ENCODE measurements around the gene ARID3C. TPM values are rescaled to one million over a fixed set of nuclear protein-coding genes. Genes with fewer than 3 reads are reported as not detected.

The ARID3C gene
- total and polyA plus RNA-seq, 2 of the 8 experiments (the other 6 are each of a cell fraction or from before 2014, with no cell fraction given), result 0.08 TPM; not detected in 1

- Histone ChIP-seq H4K5ac (ENCODE audit: insufficient read length, low read depth, low read length) (no peak overlapping the region), H3K27ac (ENCODE audit: low read depth, low read length) (no peak overlapping the region), H2BK120ac (replicated peaks; ENCODE audit: low read depth, low read length) (no peak overlapping the region), H3K9me3 (ENCODE audit: insufficient read depth in 2 of 2, low read depth in 1 of 2, low read length in 1 of 2) (no peaks in the 10 kb centered on the region), H4K91ac (replicated peaks; ENCODE audit: insufficient read length, low read length) (no peak overlapping the region), H2BK15ac (ENCODE audit: low read length) (0 out of 2 replicates have a peak overlapping the region, but pooled peaks have one; percentile 20), H3K23me2 (ENCODE audit: low read depth, low read length) (peaks cover 9% of the 10 kb centered on the region), H3K4ac (replicated peaks; ENCODE audit: insufficient read length, low read depth, low read length) (no peak overlapping the region), H3K14ac (ENCODE audit: insufficient read length) (no peak overlapping the region), H4K20me1 (replicated peaks in 1 of 2; ENCODE audit: control insufficient read depth in 1 of 2, insufficient read depth in 2 of 2, low read length in 2 of 2) (peaks cover 0 to 6% of the 10 kb centered on the region in 2 experiments), H3K27me3 (replicated peaks in 1 of 4; ENCODE audit: control insufficient read depth in 3 of 4, extremely low read depth in 1 of 4, insufficient read depth in 3 of 4, low read length in 3 of 4) (peaks cover 53 to 69% (median 68%) of the 10 kb centered on the region in 4 experiments), H4K8ac (ENCODE audit: extremely low read depth, insufficient read depth, low read length) (peak overlapping the region; percentile 69; the same call in 1 of the 2 replicates), H3K4me1 (replicated peaks in 1 of 4; ENCODE audit: control insufficient read depth in 3 of 4, insufficient read depth in 4 of 4, low read length in 3 of 4) (peaks cover 0 to 16% (median 5%) of the 10 kb centered on the region in 4 experiments; a peak in 6 of 7 replicates), H2AFZ (ENCODE audit: low read length) (no peak overlapping the region), H2AK5ac (ENCODE audit: low read depth, low read length) (no peak overlapping the region), H3K9ac (replicated peaks in 1 of 4; ENCODE audit: extremely low read depth in 1 of 4, low read depth in 3 of 4, low read length in 3 of 4) (no peak overlapping the region), H3K4me2 (ENCODE audit: insufficient read depth in 1 of 2, low read depth in 2 of 2, low read length in 2 of 2) (peak overlapping the region; percentile 62 to 87), H3K23ac (ENCODE audit: insufficient read length) (no peak overlapping the region), H3K56ac (replicated peaks; ENCODE audit: insufficient read length, low read depth, low read length) (no peak overlapping the region), H3K36me3 (ENCODE audit: control insufficient read depth in 2 of 4, insufficient read depth in 4 of 4, low read length in 3 of 4) (no peaks in the 10 kb centered on the region; a peak in 1 of 8 replicates), H2BK5ac (ENCODE audit: low read depth, low read length) (no peak overlapping the region), H3K79me1 (ENCODE audit: low read depth, low read length) (no peaks in the 10 kb centered on the region), H3K79me2 (ENCODE audit: control insufficient read depth in 1 of 2, insufficient read depth in 2 of 2, low read length in 2 of 2) (no peaks in the 10 kb centered on the region), H3K18ac (ENCODE audit: extremely low read depth, low read length) (no peak overlapping the region), H2BK20ac (ENCODE audit: low read length) (no peak overlapping the region), H3K4me3 (ENCODE audit: extremely low read depth in 1 of 4, insufficient read depth in 2 of 4, low read depth in 3 of 4, low read length in 4 of 4) (peak overlapping the region; percentile 9 to 59 (median 36); a peak in 7 of 8 replicates), H2BK12ac (ENCODE audit: low read depth, low read length) (0 out of 2 replicates have a peak overlapping the region, but pooled peaks have one; percentile 71)
- FAIRE-seq, result no peak
- no peak for DNase-seq (ENCODE audit: low read depth in 1 of 2, low spot score in 2 of 2)
- 50% methylated on average over 5 of the region's 5 CpGs; no CpG with 5 or more reads in 1 of the 2 experiments for WGBS, 2 experiments (ENCODE audit: extremely low coverage in 1 of 2, insufficient coverage in 1 of 2, insufficient read length in 1 of 2, insufficient replicate concordance in 2 of 2, low coverage in 1 of 2, low lambda C conversion rate in 2 of 2, missing lambda C conversion rate in 1 of 2)
- ChIA-PET POLR2A (ENCODE audit: partially characterized antibody) (interaction anchor here (0.8 to 11.3 kb wide), 4 partner anchors 9 to 37 kb away, joined by 3 to 127 read pairs (median 3); partner anchors contain the start of genes GALT, IL11RA and RPP25L), CTCF (ENCODE audit: partially characterized antibody) (interaction anchor here (0.6 to 18.5 kb wide), 10 partner anchors 8 to 296 kb away, joined by 3 to 401 read pairs (median 4); partner anchors contain the start of genes DCTN3, RPP25L and SIGMAR1)
Measured at GRCh38 chr9:34629491-34629808, 584 bp upstream of the ARID3C start.
